CD4-positive, alpha-beta T cell treated with Interleukin-17A for 1 hour (primary cell): ENCODE data around the gene CSAG2.

ENCODE experiments used
- DNase-seq: peaks from one replicate; pipeline ENCODE4 v3.0.0-alpha.2; 2020

Gene CSAG2

GRCh38 chrX:152658302-152658701, 50.8 kb downstream of the CSAG2 start:
- DNase-seq = no peak
